Ectodermal cell (in vitro differentiated cells): ENCODE data around the gene DYRK1B.
A peak's percentile ranks its signal among the peaks of the same experiment; 100 is the strongest.
"Not testable (repeated sequence)": the region's sequence is repeated elsewhere in the genome, so short reads cannot be mapped to it uniquely, and the experiment has no call there.

Experiments
- H3K27ac ChIP-seq: 2 replicates; pipeline ENCODE4 v1.7.0; 2013; ENCODE audit warnings: mild to moderate bottlenecking, low read depth, low read length; ENCODE audit not compliant: insufficient read depth, poor library complexity, severe bottlenecking
- H3K27me3 ChIP-seq: 2 replicates; pipeline ENCODE4 v1.7.0; 2013; ENCODE audit warnings: mild to moderate bottlenecking, low read length; ENCODE audit not compliant: insufficient read depth, control insufficient read depth, poor library complexity, severe bottlenecking
- H3K36me3 ChIP-seq: one replicate; pipeline ENCODE4 v1.7.0; 2013; ENCODE audit warnings: low read length; ENCODE audit not compliant: control insufficient read depth, insufficient read depth
- H3K4me1 ChIP-seq: one replicate; pipeline ENCODE4 v1.7.0; 2013; ENCODE audit warnings: low read length; ENCODE audit not compliant: control insufficient read depth, insufficient read depth
- H3K4me3 ChIP-seq: 2 replicates; pipeline ENCODE4 v1.7.0; 2013; ENCODE audit warnings: low read depth, low read length, control low read depth; ENCODE audit not compliant: insufficient read depth
- H3K9me3 ChIP-seq: 2 replicates; pipeline ENCODE4 v1.7.0; 2013; ENCODE audit warnings: mild to moderate bottlenecking, low read length, moderate library complexity; ENCODE audit not compliant: control insufficient read depth
- WGBS, 2 experiments: methylation state at CpG; one replicate each; pipeline ENCODE4 v1.1.7; 2013; ENCODE audit warnings: missing lambda C conversion rate in 2 of 2; 5-methylcytosine and 5-hydroxymethylcytosine counted together

DYRK1B gene

DNA sequence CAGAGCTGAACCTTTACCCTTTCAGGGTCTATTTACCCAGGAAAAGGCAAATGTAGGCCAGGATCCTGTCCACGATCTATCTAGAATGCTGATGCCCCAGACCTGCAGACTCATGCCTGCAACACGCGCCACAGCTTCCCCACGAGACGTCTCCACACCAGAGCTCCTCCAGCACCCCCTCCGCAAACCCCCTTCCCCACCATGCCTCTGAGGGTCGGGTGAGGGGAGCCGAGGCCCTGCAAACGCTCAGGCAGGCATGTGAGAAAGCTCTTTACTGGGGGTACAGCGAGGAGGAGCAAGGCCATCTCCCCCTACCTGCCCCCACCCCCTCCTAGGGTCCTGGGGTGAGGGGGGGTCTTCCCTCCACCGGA is 8.9 kb downstream of the DYRK1B start:
- no peaks in the 10 kb centered on the region for H3K27me3 ChIP-seq
- H3K4me1 ChIP-seq: peaks cover 4% of the 10 kb centered on the region
- H3K27ac ChIP-seq: peak overlapping the region; percentile 72
- 92 to 95% methylated on average over 9 to 11 of the region's 11 CpGs for WGBS, 2 experiments
- no peaks in the 10 kb centered on the region for H3K9me3 ChIP-seq
- no peak overlapping the region for H3K4me3 ChIP-seq
- H3K36me3 ChIP-seq: peaks cover 44% of the 10 kb centered on the region

DNA sequence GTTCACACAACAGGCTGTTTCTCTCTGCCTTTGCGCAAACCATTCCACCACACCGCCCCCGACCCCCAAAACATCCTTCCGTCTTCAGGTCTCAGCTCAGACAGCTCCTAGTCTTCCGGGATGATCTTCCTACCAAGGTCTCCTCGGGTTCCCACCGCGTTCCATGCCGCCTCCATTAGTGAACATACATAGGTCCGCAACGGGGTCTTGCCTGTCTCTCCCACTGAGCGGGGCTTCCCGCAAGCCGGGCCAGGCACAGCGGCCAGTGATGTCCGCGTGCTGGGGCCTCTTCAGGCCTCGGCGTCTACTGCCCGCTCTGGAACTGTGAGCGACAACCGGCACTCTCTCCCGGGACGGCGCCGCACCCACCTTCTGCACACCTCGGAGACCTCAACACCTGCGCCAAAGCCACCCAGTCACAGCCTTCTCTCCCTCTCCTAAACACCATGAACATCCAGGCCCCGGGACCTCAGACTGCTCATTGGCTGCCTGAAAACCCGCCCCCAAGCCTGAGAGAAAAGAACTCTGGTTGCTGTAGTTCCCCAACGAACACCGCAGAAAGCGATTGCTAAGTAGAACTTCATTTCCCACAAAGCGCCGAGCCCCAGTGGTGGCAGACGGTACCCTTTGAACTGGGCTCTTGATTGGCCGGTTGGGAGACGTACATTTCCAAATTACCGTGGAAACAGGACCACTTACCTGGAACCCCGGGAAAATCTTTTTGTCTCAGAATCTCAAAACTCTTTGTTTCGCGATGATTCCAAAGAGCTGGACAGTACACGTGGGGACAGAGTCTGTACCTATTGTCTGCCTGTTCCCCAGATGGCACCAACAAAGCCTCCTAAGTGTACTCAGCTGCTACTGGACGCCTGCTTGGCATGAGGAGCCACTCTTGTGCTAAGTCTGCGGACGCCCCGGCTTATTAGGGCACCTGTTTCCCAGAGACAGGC is 9.5 kb downstream of the DYRK1B start:
- H3K27me3 ChIP-seq: no peaks in the 10 kb centered on the region
- peak overlapping the region; percentile 35 for H3K4me3 ChIP-seq
- no peaks in the 10 kb centered on the region for H3K9me3 ChIP-seq
- H3K27ac ChIP-seq: peak overlapping the region; percentile 72
- H3K36me3 ChIP-seq: peaks cover 37% of the 10 kb centered on the region
- peaks cover 4% of the 10 kb centered on the region for H3K4me1 ChIP-seq
- 50 to 53% methylated on average over 47 of the region's 47 CpGs for WGBS, 2 experiments

DNA sequence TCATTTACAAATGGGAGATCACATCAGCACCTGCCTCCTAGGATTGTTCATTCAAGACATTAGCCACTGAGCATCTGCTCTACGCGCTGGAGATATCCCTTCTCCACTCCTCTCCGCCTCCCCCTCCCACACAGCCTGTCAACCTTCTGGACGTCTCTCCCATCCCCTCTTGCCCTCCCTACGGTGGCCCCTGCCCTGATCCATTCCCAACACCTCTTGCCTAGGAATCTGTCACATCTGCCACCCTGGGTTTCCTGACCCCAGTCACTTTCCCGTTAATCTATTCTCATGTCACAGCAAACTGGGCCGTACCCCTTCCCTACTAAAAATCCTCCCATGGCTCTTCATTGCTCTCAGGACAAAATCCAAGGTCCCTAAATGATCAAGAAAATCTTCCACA is 10.3 kb downstream of the DYRK1B start:
- H3K9me3 ChIP-seq: no peaks in the 10 kb centered on the region
- peaks cover 31% of the 10 kb centered on the region for H3K36me3 ChIP-seq
- H3K4me3 ChIP-seq: peak overlapping the region; percentile 35
- H3K27ac ChIP-seq: no peak overlapping the region
- 70 to 72% methylated on average over 7 of the region's 7 CpGs for WGBS, 2 experiments
- H3K4me1 ChIP-seq: peaks cover 4% of the 10 kb centered on the region
- no peaks in the 10 kb centered on the region for H3K27me3 ChIP-seq

DNA sequence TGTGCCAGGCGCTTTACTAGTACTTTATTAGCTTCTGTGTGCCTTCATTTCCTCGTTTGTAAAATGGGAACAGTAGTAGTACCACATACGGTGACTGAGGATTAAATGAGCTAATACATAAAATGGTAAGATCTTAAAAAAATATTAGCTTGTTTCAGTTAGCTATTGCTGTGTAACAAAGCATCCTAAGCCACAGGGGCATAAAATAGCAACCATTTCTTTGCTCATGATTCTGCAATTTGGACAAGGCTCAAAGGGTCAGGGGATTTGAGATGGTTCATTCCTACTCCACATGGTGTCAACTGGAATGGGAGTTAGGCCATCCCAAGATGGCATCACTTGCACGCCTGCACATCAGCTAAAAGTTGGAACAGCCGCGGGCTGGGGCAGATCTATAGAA is 13.3 kb downstream of the DYRK1B start:
- Histone ChIP-seq H3K27ac (no peak overlapping the region), H3K36me3 (peaks cover 4% of the 10 kb centered on the region), H3K27me3 (no peaks in the 10 kb centered on the region), H3K4me3 (no peak overlapping the region), H3K9me3 (no peaks in the 10 kb centered on the region), H3K4me1 (peaks cover 4% of the 10 kb centered on the region)
- WGBS, 2 experiments: 97 to 100% methylated on average over 6 of the region's 6 CpGs

DNA sequence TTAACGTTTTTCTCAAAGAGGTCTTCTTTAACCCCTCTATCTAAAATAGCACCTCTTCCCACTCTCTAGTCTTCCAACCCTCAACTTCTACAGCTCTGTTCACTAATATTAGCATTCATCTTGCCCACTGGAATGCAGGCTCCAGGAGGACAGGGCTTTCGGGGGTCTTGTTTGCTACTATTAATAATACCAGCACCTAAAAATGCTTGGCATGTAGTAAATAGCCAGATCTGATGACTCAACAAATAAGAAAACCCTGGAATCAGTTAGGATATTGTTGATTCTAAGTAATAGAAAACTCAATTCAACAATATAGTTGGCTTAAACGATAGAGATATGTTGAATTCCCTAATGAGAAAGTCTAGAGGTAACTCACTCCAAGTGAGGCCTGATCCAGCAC is 14.2 kb downstream of the DYRK1B start:
- Histone ChIP-seq H3K4me1 (peaks cover 4% of the 10 kb centered on the region), H3K9me3 (no peaks in the 10 kb centered on the region), H3K27me3 (no peaks in the 10 kb centered on the region), H3K27ac (no peak overlapping the region), H3K36me3 (no peaks in the 10 kb centered on the region), H3K4me3 (no peak overlapping the region)
- WGBS, 2 experiments: 94 to 98% methylated on average over 3 of the region's 3 CpGs

DNA sequence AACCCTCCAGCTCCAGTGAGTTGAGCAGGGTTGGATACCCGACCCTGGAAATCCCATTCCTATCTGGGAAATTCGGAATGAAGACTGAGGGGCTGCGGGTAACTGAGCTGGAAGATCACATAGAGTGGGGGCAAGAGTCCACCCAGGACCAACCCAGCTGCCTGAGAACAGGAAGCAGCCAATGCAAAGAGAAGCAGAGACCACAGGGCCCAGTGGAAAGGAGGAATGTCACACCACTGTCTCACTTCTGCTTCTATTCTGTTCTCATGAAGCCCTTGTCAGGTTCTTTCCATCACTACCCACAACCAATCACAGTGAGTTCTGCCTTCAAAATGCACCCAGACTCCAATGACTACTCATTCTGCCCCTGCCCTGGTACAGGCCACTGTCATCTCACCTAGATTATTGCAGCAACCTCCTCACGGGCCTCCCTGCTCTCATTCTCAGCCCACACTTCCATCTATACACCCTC is 15.3 kb downstream of the DYRK1B start:
- peaks cover 3% of the 10 kb centered on the region for H3K4me1 ChIP-seq
- 89 to 94% methylated on average over 4 of the region's 4 CpGs for WGBS, 2 experiments
- H3K36me3 ChIP-seq: no peaks in the 10 kb centered on the region
- H3K9me3 ChIP-seq: no peaks in the 10 kb centered on the region
- no peak overlapping the region for H3K4me3 ChIP-seq
- H3K27me3 ChIP-seq: no peaks in the 10 kb centered on the region
- H3K27ac ChIP-seq: no peak overlapping the region

DNA sequence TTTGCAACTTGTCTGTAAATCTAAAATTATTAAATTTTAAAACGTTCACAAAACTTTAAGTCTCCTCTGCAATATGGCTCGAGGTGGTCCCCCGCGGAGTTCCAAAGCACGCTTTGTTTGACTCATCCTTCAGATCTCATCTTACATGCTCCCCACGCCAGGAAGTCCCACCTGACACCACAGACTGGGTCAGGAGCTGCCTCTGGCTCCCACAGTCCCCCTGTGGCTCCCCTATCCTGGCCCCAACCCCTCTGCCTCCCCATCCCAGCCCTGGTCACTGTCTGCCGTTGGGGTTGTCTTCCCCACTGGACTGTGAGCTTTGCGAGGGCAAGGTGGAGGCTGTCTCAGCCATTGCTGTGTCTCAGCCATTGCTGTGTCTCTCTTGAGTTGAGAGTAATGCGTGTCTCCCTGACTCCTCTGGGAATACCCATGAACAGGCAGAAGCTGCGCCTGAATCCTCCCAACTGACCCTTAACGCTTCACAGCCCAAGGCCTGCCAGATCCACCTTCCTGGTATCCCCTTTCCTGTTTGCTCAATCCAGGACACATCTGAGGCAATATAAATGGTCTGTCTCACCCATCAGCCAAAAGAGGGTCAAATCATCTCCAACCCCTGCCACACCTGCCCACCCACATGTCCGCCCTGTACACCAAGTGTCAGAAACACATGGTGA is 15.9 kb downstream of the DYRK1B start:
- Histone ChIP-seq H3K36me3 (no peaks in the 10 kb centered on the region), H3K27ac (no peak overlapping the region), H3K4me1 (no peaks in the 10 kb centered on the region), H3K27me3 (no peaks in the 10 kb centered on the region), H3K9me3 (no peaks in the 10 kb centered on the region), H3K4me3 (no peak overlapping the region)
- WGBS, 2 experiments: 90 to 92% methylated on average over 12 of the region's 12 CpGs

DNA sequence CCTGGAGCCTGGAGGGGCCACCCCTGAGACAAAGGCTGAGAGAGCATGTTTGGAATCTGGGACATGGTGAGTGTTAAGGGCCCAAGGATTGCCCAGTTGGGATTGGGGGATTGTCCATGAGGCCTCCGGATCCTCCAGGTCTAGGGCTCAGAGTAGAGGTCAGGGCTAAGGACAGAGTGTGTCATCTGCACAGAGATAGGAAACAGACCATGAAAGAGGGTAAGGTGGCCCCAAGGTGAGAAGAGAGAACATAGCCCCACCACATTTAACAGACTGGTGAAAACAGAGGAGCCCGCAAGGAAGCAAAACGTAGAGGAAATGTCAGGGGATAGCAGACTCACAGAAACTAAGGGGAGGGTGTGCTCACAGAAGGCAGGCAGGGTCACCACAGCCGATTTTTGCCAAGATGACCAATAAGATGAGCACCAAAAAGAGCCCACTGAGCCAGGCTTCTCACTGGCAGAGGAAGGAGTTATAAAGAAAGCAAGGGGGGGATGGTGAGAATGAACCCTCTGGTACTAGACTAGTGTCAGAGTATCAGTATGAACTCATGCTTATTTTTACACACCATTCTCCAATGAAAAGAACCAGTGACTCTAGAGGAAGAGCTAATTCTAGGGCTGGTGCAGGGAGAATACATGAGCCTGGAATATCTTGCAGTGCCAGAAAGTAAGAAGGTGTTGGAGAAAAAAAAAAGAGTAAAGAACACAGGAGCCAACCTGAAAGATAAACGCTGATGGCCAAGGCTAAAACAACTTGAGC is 17.5 kb downstream of the DYRK1B start:
- Histone ChIP-seq H3K36me3 (no peaks in the 10 kb centered on the region), H3K9me3 (no peaks in the 10 kb centered on the region), H3K27me3 (no peaks in the 10 kb centered on the region), H3K27ac (no peak overlapping the region), H3K4me3 (no peak overlapping the region), H3K4me1 (no peaks in the 10 kb centered on the region)
- 89 to 96% methylated on average over 5 of the region's 5 CpGs for WGBS, 2 experiments

DNA sequence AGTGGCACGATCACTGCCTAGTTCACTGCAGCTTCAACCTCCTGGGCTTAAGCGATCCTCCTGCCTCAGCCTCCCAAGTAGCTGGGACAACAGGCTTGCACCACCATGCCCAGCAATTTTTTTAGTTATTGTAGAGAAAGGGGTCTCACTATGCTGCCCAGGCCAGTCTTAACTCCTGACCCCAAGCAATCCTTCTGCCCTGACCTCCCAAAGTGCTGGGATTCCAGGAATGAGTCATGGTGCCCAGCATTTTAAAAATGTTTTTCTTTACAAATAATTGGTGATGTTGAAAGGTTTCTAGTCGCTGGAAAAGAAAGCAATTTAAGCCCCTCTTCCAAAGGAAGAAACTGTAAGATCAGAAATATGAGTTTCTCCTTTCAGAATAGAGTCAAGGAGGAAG is 19.4 kb downstream of the DYRK1B start:
- 88 to 97% methylated on average over 3 of the region's 3 CpGs for WGBS, 2 experiments
- no peak overlapping the region for H3K4me3 ChIP-seq
- H3K27ac ChIP-seq: no peak overlapping the region
- H3K27me3 ChIP-seq: no peaks in the 10 kb centered on the region
- H3K9me3 ChIP-seq: no peaks in the 10 kb centered on the region
- H3K36me3 ChIP-seq: no peaks in the 10 kb centered on the region
- no peaks in the 10 kb centered on the region for H3K4me1 ChIP-seq

DNA sequence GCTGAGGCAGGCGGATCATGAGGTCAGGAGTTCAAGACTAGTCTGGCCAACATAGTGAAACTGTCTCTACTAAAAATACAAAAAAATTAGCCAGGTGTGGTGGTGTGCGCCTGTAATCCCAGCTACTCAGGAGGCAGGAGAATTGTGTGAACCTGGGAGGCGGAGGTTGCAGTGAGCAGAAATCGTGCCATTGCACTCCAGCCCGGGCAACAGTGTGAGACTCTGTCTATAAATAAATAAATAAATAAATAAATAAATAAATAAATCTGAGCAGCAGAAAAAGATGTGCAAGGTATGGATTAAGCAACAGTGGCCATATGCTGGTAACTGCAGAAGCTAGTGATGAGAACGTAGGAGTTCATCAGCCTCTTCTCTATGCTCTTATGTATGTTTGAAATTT is 19.9 kb downstream of the DYRK1B start:
- H3K4me3 ChIP-seq, H3K36me3 ChIP-seq, H3K27me3 ChIP-seq, H3K4me1 ChIP-seq, H3K27ac ChIP-seq, H3K9me3 ChIP-seq: not testable (repeated sequence)
- WGBS, 2 experiments: 94 to 96% methylated on average over 5 to 6 of the region's 6 CpGs
